Endodermal cell (in vitro differentiated cells): ENCODE data around the gene ARL4C. TPM values are rescaled to one million over a fixed set of nuclear protein-coding genes. Genes with fewer than 3 reads are reported as not detected.

ENCODE experiments used
- DNase-seq: peaks from one replicate; pipeline ENCODE4 v3.0.0-alpha.2; 2017
- H3K27ac ChIP-seq: 2 replicates; pipeline ENCODE4 v1.5.1; 2013; ENCODE audit warnings: mild to moderate bottlenecking, low read depth, low read length, moderate library complexity
- H3K27me3 ChIP-seq: 2 replicates; pipeline ENCODE4 v1.6.1; 2013; ENCODE audit warnings: mild to moderate bottlenecking, low read length, moderate library complexity; ENCODE audit not compliant: insufficient read depth, control insufficient read depth, poor library complexity, severe bottlenecking
- H3K36me3 ChIP-seq: 2 replicates; pipeline ENCODE4 v1.7.0; 2013; ENCODE audit warnings: mild to moderate bottlenecking, low read length, moderate library complexity; ENCODE audit not compliant: control insufficient read depth, insufficient read depth
- H3K4me1 ChIP-seq: one replicate; pipeline ENCODE4 v1.7.0; 2013; ENCODE audit warnings: low read length; ENCODE audit not compliant: control insufficient read depth, insufficient read depth
- H3K4me3 ChIP-seq: 2 replicates; pipeline ENCODE4 v1.5.1; 2013; ENCODE audit warnings: mild to moderate bottlenecking, low read length, moderate library complexity
- H3K9ac ChIP-seq: 2 replicates; pipeline ENCODE4 v1.6.1; 2013; ENCODE audit warnings: mild to moderate bottlenecking, low read length, moderate library complexity; ENCODE audit not compliant: poor library complexity, severe bottlenecking; ENCODE audit errors: extremely low read depth
- H3K9me3 ChIP-seq: 2 replicates; pipeline ENCODE4 v1.6.1; 2013; ENCODE audit warnings: mild to moderate bottlenecking, low read length, moderate library complexity; ENCODE audit not compliant: control insufficient read depth
- H3K27ac Mint-ChIP-seq: 2 replicates; pipeline ENCODE4 v1.8.0; 2020; ENCODE audit warnings: mixed read lengths
- H3K27me3 Mint-ChIP-seq: 2 replicates; pipeline ENCODE4 v1.8.0; 2021; ENCODE audit warnings: mild to moderate bottlenecking, mixed read lengths; ENCODE audit not compliant: insufficient read depth
- H3K36me3 Mint-ChIP-seq: 2 replicates; pipeline ENCODE4 v1.8.0; 2020; ENCODE audit warnings: low read depth, mixed read lengths
- H3K4me1 Mint-ChIP-seq: 2 replicates; pipeline ENCODE4 v1.8.0; 2020; ENCODE audit warnings: mixed read lengths
- H3K4me3 Mint-ChIP-seq: 2 replicates; pipeline ENCODE4 v1.8.0; 2020; ENCODE audit warnings: mild to moderate bottlenecking, moderate library complexity, mixed read lengths
- H3K9me3 Mint-ChIP-seq: 2 replicates; pipeline ENCODE4 v1.8.0; 2020; ENCODE audit warnings: mild to moderate bottlenecking, mixed read lengths
- CTCF ChIP-seq: fragments of 200-600 bp; sonication (generic); conservative IDR thresholded peaks from 2 replicates; pipeline ENCODE4 v1.5.0; 2021; ENCODE audit warnings: antibody characterized with exemption, mild to moderate bottlenecking
- WGBS, 2 experiments: methylation state at CpG; one replicate each; pipeline versions ENCODE4 v1.1.5 to v1.1.7; 2013; ENCODE audit warnings: missing lambda C conversion rate in 2 of 2, mixed read lengths in 1 of 2; ENCODE audit not compliant: insufficient coverage in 1 of 2, insufficient read length in 1 of 2; 5-methylcytosine and 5-hydroxymethylcytosine counted together
- total RNA-seq, 2 donors: library from RNA; stranded (reverse); fragmentation: NEBNext Ultra II Directional in 1 of 2; extraction: Animal tissue kit (Norgen Biotek cat#: 25700) in 1 of 2; gene quantifications; 2 replicates in 1 of 2; 3 replicates in 1 of 2; pipeline ENCODE4 v1.2.1, GENCODE V29; 2021

The ARL4C gene
- total RNA-seq, 2 donors from 2014 or later: 9.3 to 21.7 TPM

DNA sequence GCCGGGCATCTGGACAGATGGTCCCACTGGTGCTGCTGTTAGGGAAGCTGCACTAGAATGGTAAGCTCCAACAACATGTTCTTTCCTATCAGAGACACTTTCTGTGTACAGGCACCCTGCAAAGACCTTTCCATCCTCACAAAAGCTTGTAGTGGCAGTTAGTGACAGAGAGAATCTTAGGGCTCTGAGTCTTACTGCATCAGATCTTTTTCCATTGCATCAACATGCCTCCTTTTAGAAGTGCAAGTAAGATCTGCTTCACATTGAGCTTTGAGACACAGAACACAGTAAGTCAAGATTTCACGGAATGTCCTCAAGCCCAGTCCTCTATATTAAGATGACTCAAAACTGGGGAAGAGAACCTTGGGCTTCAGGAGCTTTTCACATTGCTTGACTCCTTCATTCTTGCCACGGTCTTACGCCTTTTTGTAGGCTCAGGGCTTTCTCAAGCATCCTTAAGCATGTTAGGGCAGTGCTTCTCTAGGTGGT is 52.6 kb downstream of the ARL4C start:
- TF ChIP-seq CTCF: no peak
- H3K27ac Mint-ChIP-seq: no peak overlapping the region
- Histone ChIP-seq H3K9me3 (no peaks in the 10 kb centered on the region), H3K27me3 (no peaks in the 10 kb centered on the region), H3K4me3 (no peak overlapping the region), H3K27ac (no peak overlapping the region), H3K9ac (no peak overlapping the region), H3K36me3 (no peaks in the 10 kb centered on the region), H3K4me1 (peaks cover 5% of the 10 kb centered on the region)
- peaks cover 11% of the 10 kb centered on the region for H3K27me3 Mint-ChIP-seq
- 94 to 98% methylated on average over 4 of the region's 4 CpGs for WGBS, 2 experiments
- no peak overlapping the region for H3K4me3 Mint-ChIP-seq
- H3K36me3 Mint-ChIP-seq: no peaks in the 10 kb centered on the region
- peaks cover 23% of the 10 kb centered on the region for H3K4me1 Mint-ChIP-seq
- no peaks in the 10 kb centered on the region for H3K9me3 Mint-ChIP-seq
- DNase-seq: peak; percentile 6
